Epidermal melanocyte (primary cell): ENCODE data around the gene ARHGAP44.
"Not testable (repeated sequence)": the region's sequence is repeated elsewhere in the genome, so short reads cannot be mapped to it uniquely, and the experiment has no call there.

Experiments
- DNase-seq: peaks from one replicate; pipeline ENCODE4 v3.0.0; 2011; ENCODE audit warnings: low spot score; ENCODE audit not compliant: insufficient read length

ARHGAP44 gene

GRCh38 chr17:12963505-12963904 lies 174.2 kb downstream of the ARHGAP44 start:
- no peak for DNase-seq

- no peak for DNase-seq
Observed at GRCh38 chr17:12964162-12964561, 174.9 kb downstream of the ARHGAP44 start.

GRCh38 chr17:12964840-12965239 lies 175.5 kb downstream of the ARHGAP44 start:
- no peak for DNase-seq

GRCh38 chr17:12965988-12966387 lies 176.7 kb downstream of the ARHGAP44 start:
- DNase-seq = no peak

GRCh38 chr17:12966413-12966812 lies 177.1 kb downstream of the ARHGAP44 start:
- DNase-seq = no peak

- DNase-seq = no peak
Observed at GRCh38 chr17:12967962-12968361, 178.7 kb downstream of the ARHGAP44 start.

GRCh38 chr17:12973496-12974004 lies 184.3 kb downstream of the ARHGAP44 start:
- no peak for DNase-seq

- no peak for DNase-seq
Observed at GRCh38 chr17:12974005-12974531, 184.8 kb downstream of the ARHGAP44 start.

GRCh38 chr17:12977008-12977751 lies 187.9 kb downstream of the ARHGAP44 start:
- no peak for DNase-seq

GRCh38 chr17:12978787-12979186 lies 189.5 kb downstream of the ARHGAP44 start:
- DNase-seq = not testable (repeated sequence)

GRCh38 chr17:12979246-12979645 lies 189.9 kb downstream of the ARHGAP44 start:
- no peak for DNase-seq

- no peak for DNase-seq
Observed at GRCh38 chr17:12979826-12980500, 190.7 kb downstream of the ARHGAP44 start.

GRCh38 chr17:12982224-12982623 lies 192.9 kb downstream of the ARHGAP44 start:
- DNase-seq = no peak

- no peak for DNase-seq
Observed at GRCh38 chr17:12983991-12984884, 194.9 kb downstream of the ARHGAP44 start.

GRCh38 chr17:12985431-12986293 lies 196.4 kb downstream of the ARHGAP44 start:
- no peak for DNase-seq

- DNase-seq = no peak
Observed at GRCh38 chr17:12987120-12987519, 197.8 kb downstream of the ARHGAP44 start.

- no peak for DNase-seq
Observed at GRCh38 chr17:12990041-12990808, 200.9 kb downstream of the ARHGAP44 start.

- no peak for DNase-seq
Observed at GRCh38 chr17:12990926-12991325, 201.6 kb downstream of the ARHGAP44 start.

- DNase-seq = no peak
Observed at GRCh38 chr17:12992676-12993075, 203.4 kb downstream of the ARHGAP44 start.

- DNase-seq = no peak
Observed at GRCh38 chr17:12993631-12994030, 204.3 kb downstream of the ARHGAP44 start.
